AG04449 (cell line): ENCODE results near the gene SLC35B4.
"Not testable (repeated sequence)": the region's sequence is repeated elsewhere in the genome, so short reads cannot be mapped to it uniquely, and the experiment has no call there.

Source experiments
- CTCF ChIA-PET: fragments of 350-600 bp; formaldehyde crosslinking; extraction: SDS; loops from one replicate; lab custom pipeline; 2021; ENCODE audit warnings: antibody characterized with exemption; lab: Yijun Ruan, JAX
- POLR2A ChIA-PET: fragments of 400-600, 350-600 bp; formaldehyde crosslinking; extraction: SDS; loops from one replicate; lab custom pipeline; 2020; ENCODE audit warnings: antibody characterized with exemption, inconsistent platforms; lab: Yijun Ruan, JAX
- DNase-seq: peaks from one replicate; pipeline ENCODE4 v3.0.0-alpha.2; 2010; ENCODE audit warnings: low read depth, low spot score
- H3K4me3 ChIP-seq: 2 replicates; pipeline ENCODE4 v1.5.1; 2011; ENCODE audit warnings: low read depth, mild to moderate bottlenecking, control low read depth, low read length
- CTCF ChIP-seq: IDR thresholded peaks from one replicate; pipeline ENCODE4 v1.5.1; 2011; ENCODE audit warnings: mild to moderate bottlenecking, moderate library complexity, low read length, control low read depth, inconsistent platforms; ENCODE audit not compliant: insufficient read depth; ENCODE audit errors: missing control alignments

SLC35B4 gene

GRCh38 chr7:134307320-134307719 lies 9.4 kb downstream of the SLC35B4 start:
- ChIA-PET POLR2A (no interaction called here), CTCF (no interaction called here)
- TF ChIP-seq CTCF: no peak
- no peak overlapping the region for H3K4me3 ChIP-seq
- DNase-seq: peak; percentile 50

GRCh38 chr7:134302120-134302519 lies 14.6 kb downstream of the SLC35B4 start:
- H3K4me3 ChIP-seq: no peak overlapping the region
- TF ChIP-seq CTCF: no peak
- no peak for DNase-seq
- ChIA-PET CTCF (no interaction called here), POLR2A (no interaction called here)

- POLR2A ChIA-PET: no interaction called here
- TF ChIP-seq CTCF: no peak
- CTCF ChIA-PET: interaction anchor here (0.8 kb wide), 1 partner anchor 153 kb away, joined by 3 read pairs; no protein-coding TSS in a partner anchor
- DNase-seq: no peak
- H3K4me3 ChIP-seq: no peak overlapping the region
These were observed 15.1 kb downstream of the SLC35B4 start for GRCh38 chr7:134301592-134301991.

- ChIA-PET CTCF (interaction anchor here (0.8 kb wide), 1 partner anchor 152 kb away, joined by 3 read pairs; no protein-coding TSS in a partner anchor), POLR2A (no interaction called here)
- no peak overlapping the region for H3K4me3 ChIP-seq
- no peak for DNase-seq
- TF ChIP-seq CTCF: no peak
These were observed 15.7 kb downstream of the SLC35B4 start for GRCh38 chr7:134300988-134301387.

- no peak overlapping the region for H3K4me3 ChIP-seq
- no peak for DNase-seq
- CTCF ChIA-PET: no interaction called here
- no peak for TF ChIP-seq CTCF
- POLR2A ChIA-PET: no interaction called here
These were observed 17.6 kb downstream of the SLC35B4 start for GRCh38 chr7:134298902-134299683.

GRCh38 chr7:134297489-134297888 lies 19.2 kb downstream of the SLC35B4 start:
- no peak overlapping the region for H3K4me3 ChIP-seq
- DNase-seq: no peak
- no peak for TF ChIP-seq CTCF
- ChIA-PET POLR2A (no interaction called here), CTCF (no interaction called here)

- H3K4me3 ChIP-seq, POLR2A ChIA-PET, CTCF ChIA-PET, DNase-seq: not testable (repeated sequence)
These were observed 20.7 kb downstream of the SLC35B4 start for GRCh38 chr7:134295982-134296381.
